Activated CD4-positive, CD25-positive, alpha-beta regulatory T cell treated with anti-CD3 and anti-CD28 coated beads, Interleukin-2, amount 50 U/mL, for 72 hours (primary cell): ENCODE results near the gene KCNQ1.

Experiments
- DNase-seq: peaks from one replicate; pipeline ENCODE4 v3.0.0; 2021

KCNQ1 gene

GRCh38 chr11:2742611-2743426, 298.0 kb downstream of the KCNQ1 start:
- DNase-seq, result no peak

GRCh38 chr11:2743427-2744110, 298.8 kb downstream of the KCNQ1 start:
- DNase-seq, result no peak

GRCh38 chr11:2744166-2744565, 299.4 kb downstream of the KCNQ1 start:
- no peak for DNase-seq

- no peak for DNase-seq
Measured at GRCh38 chr11:2745511-2745910, 300.7 kb downstream of the KCNQ1 start.

- no peak for DNase-seq
Measured at GRCh38 chr11:2746401-2747247, 301.8 kb downstream of the KCNQ1 start.

- no peak for DNase-seq
Measured at GRCh38 chr11:2747248-2748027, 302.6 kb downstream of the KCNQ1 start.

GRCh38 chr11:2748061-2748813, 303.4 kb downstream of the KCNQ1 start:
- no peak for DNase-seq

- DNase-seq, result no peak
Measured at GRCh38 chr11:2748814-2749554, 304.2 kb downstream of the KCNQ1 start.

- DNase-seq, result no peak
Measured at GRCh38 chr11:2750101-2750681, 305.4 kb downstream of the KCNQ1 start.

- DNase-seq, result no peak
Measured at GRCh38 chr11:2750682-2751522, 306.1 kb downstream of the KCNQ1 start.

- no peak for DNase-seq
Measured at GRCh38 chr11:2751523-2752203, 306.9 kb downstream of the KCNQ1 start.

- DNase-seq, result no peak
Measured at GRCh38 chr11:2752204-2752770, 307.5 kb downstream of the KCNQ1 start.

- DNase-seq, result no peak
Measured at GRCh38 chr11:2752923-2753322, 308.1 kb downstream of the KCNQ1 start.

GRCh38 chr11:2754008-2754407, 309.2 kb downstream of the KCNQ1 start:
- no peak for DNase-seq

- no peak for DNase-seq
Measured at GRCh38 chr11:2755071-2755470, 310.3 kb downstream of the KCNQ1 start.

GRCh38 chr11:2758751-2759150, 313.9 kb downstream of the KCNQ1 start:
- peak; percentile 11 for DNase-seq

- DNase-seq, result no peak
Measured at GRCh38 chr11:2759228-2760195, 314.7 kb downstream of the KCNQ1 start.
